Hepatocyte (in vitro differentiated cells): ENCODE data around the gene ACE.

Source experiments
- EZH2 ChIP-seq: fragments of 200-600 bp; sonication (generic); IDR thresholded peaks from 2 replicates; pipeline ENCODE4 v1.6.1; 2016; ENCODE audit warnings: antibody characterized with exemption, mild to moderate bottlenecking, borderline replicate concordance
- EZH2phosphoT487 ChIP-seq: fragments of 200-600 bp; sonication (generic); IDR thresholded peaks from one replicate; pipeline ENCODE4 v1.6.1; 2018; ENCODE audit warnings: antibody characterized with exemption, mild to moderate bottlenecking, low read depth, moderate library complexity; ENCODE audit not compliant: unreplicated experiment, severe bottlenecking
- TF ChIP-seq, protein P1 (sequence below): fragments of 200-600 bp; sonication (generic); IDR thresholded peaks from 2 replicates; pipeline ENCODE4 v1.5.1; 2016; ENCODE audit warnings: antibody characterized with exemption, mild to moderate bottlenecking; ENCODE audit not compliant: poor library complexity

GRCh38 chr17:63495491-63495890 is 18.6 kb downstream of the ACE start:
- TF ChIP-seq, protein P1, sequence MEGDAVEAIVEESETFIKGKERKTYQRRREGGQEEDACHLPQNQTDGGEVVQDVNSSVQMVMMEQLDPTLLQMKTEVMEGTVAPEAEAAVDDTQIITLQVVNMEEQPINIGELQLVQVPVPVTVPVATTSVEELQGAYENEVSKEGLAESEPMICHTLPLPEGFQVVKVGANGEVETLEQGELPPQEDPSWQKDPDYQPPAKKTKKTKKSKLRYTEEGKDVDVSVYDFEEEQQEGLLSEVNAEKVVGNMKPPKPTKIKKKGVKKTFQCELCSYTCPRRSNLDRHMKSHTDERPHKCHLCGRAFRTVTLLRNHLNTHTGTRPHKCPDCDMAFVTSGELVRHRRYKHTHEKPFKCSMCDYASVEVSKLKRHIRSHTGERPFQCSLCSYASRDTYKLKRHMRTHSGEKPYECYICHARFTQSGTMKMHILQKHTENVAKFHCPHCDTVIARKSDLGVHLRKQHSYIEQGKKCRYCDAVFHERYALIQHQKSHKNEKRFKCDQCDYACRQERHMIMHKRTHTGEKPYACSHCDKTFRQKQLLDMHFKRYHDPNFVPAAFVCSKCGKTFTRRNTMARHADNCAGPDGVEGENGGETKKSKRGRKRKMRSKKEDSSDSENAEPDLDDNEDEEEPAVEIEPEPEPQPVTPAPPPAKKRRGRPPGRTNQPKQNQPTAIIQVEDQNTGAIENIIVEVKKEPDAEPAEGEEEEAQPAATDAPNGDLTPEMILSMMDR: no peak
- TF ChIP-seq EZH2 (no peak), EZH2phosphoT487 (no peak)
